ENCODE results near the gene CHST12.

GRCh38 chr7:2386964-2387669 is 16.3 kb upstream of the CHST12 start:
- TF ChIP-seq CTCF (IDR thresholded peaks at IDR 0.05) (no peak), POLR2A (IDR thresholded peaks at IDR 0.05) (no peak)

All from right lobe of liver (tissue), 4 donors.